Stimulated activated CD4-positive, alpha-beta T cell treated with anti-CD3 and anti-CD28 coated beads, Interleukin-2, amount 100 ng/mL, for 24 hours (primary cell): ENCODE data around the gene PCDHAC2.

Experiments
- DNase-seq, 2 donors: peaks; one replicate each; pipeline ENCODE4 v3.0.0-alpha.2; 2020

PCDHAC2 gene

GRCh38 chr5:140989254-140990020, 23.2 kb downstream of the PCDHAC2 start:
- DNase-seq: no peak

GRCh38 chr5:140992828-140993227, 26.6 kb downstream of the PCDHAC2 start:
- no peak for DNase-seq

- no peak for DNase-seq
These were observed 29.8 kb downstream of the PCDHAC2 start for GRCh38 chr5:140996060-140996459.

- no peak for DNase-seq
These were observed 32.7 kb downstream of the PCDHAC2 start for GRCh38 chr5:140998921-140999410.

- DNase-seq: no peak
These were observed 35.2 kb downstream of the PCDHAC2 start for GRCh38 chr5:141001446-141001843.

- no peak for DNase-seq
These were observed 35.7 kb downstream of the PCDHAC2 start for GRCh38 chr5:141001844-141002604.

- DNase-seq: no peak
These were observed 36.3 kb downstream of the PCDHAC2 start for GRCh38 chr5:141002605-141002965.

- no peak for DNase-seq
These were observed 36.8 kb downstream of the PCDHAC2 start for GRCh38 chr5:141003031-141003430.

GRCh38 chr5:141003791-141004611, 37.7 kb downstream of the PCDHAC2 start:
- DNase-seq: no peak

GRCh38 chr5:141007791-141008190, 41.5 kb downstream of the PCDHAC2 start:
- DNase-seq: no peak

GRCh38 chr5:141010047-141010793, 43.9 kb downstream of the PCDHAC2 start:
- DNase-seq: no peak

- DNase-seq: no peak
These were observed 51.7 kb downstream of the PCDHAC2 start for GRCh38 chr5:141017943-141018342.
